CD4-positive, alpha-beta T cell (primary cell): ENCODE data around the gene PLBD2. TPM values are rescaled to one million over a fixed set of nuclear protein-coding genes. Genes with fewer than 3 reads are reported as not detected.

Experiments
- ATAC-seq: fragments of 200-7000 bp; cut with Tn5 transposase; one replicate; pipeline ENCODE4 v1.10.0; 2022; ENCODE audit warnings: mild to moderate bottlenecking; ENCODE audit not compliant: poor library complexity
- CTCF ChIA-PET: fragments of 350-600 bp; sonication (Branson Sonifier 250); formaldehyde crosslinking; loops from one replicate; lab custom pipeline; 2021; ENCODE audit warnings: antibody characterized with exemption, inconsistent platforms; lab: Charles Lee
- POLR2A ChIA-PET: fragments of 350-600 bp; sonication (Branson Sonifier 250); formaldehyde crosslinking; loops from one replicate; lab custom pipeline; 2021; ENCODE audit warnings: antibody characterized with exemption, inconsistent platforms; lab: Charles Lee
- DNase-seq, 14 experiments: peaks; one replicate each; pipeline ENCODE4 v3.0.0-alpha.2; 2013 to 2020; ENCODE audit warnings: mixed read lengths in 2 of 14
- H3K27ac ChIP-seq, 2 donors: one replicate each; pipeline versions ENCODE4 v1.5.1 to v1.7.0; 2013; ENCODE audit warnings: low read length in 2 of 2, low read depth in 1 of 2, mild to moderate bottlenecking in 1 of 2
- H3K27me3 ChIP-seq, 2 experiments: 1 replicate in 1 of 2; 2 replicates in 1 of 2; pipeline versions ENCODE4 v1.6.1 to v1.7.0; 2013; ENCODE audit warnings: low read length in 2 of 2, control low read depth in 1 of 2, mild to moderate bottlenecking in 1 of 2, moderate library complexity in 1 of 2; ENCODE audit not compliant: insufficient read depth in 2 of 2, control insufficient read depth in 1 of 2
- H3K36me3 ChIP-seq: one replicate; pipeline ENCODE4 v1.6.1; 2013; ENCODE audit warnings: low read length, control low read depth; ENCODE audit not compliant: insufficient read depth
- H3K4me1 ChIP-seq: one replicate; pipeline ENCODE4 v1.6.1; 2013; ENCODE audit warnings: low read length, control low read depth; ENCODE audit not compliant: insufficient read depth
- H3K4me3 ChIP-seq: one replicate; pipeline ENCODE4 v1.5.1; 2013; ENCODE audit warnings: mild to moderate bottlenecking, low read length, moderate library complexity
- H3K9me3 ChIP-seq, 2 experiments: 1 replicate in 1 of 2; 2 replicates in 1 of 2; pipeline versions ENCODE4 v1.6.1 to v1.7.0; 2013; ENCODE audit warnings: low read length in 2 of 2, mild to moderate bottlenecking in 2 of 2, control low read depth in 1 of 2, moderate library complexity in 1 of 2; ENCODE audit not compliant: control insufficient read depth in 1 of 2, insufficient read depth in 1 of 2
- H3K27ac Mint-ChIP-seq: one replicate; pipeline ENCODE4 v1.8.0; 2020; ENCODE audit warnings: mixed read lengths
- H3K27me3 Mint-ChIP-seq: one replicate; pipeline ENCODE4 v1.8.0; 2021; ENCODE audit warnings: mixed read lengths
- H3K36me3 Mint-ChIP-seq: one replicate; pipeline ENCODE4 v1.8.0; 2021; ENCODE audit warnings: low read depth, mixed read lengths
- H3K4me1 Mint-ChIP-seq: one replicate; pipeline ENCODE4 v1.8.0; 2021; ENCODE audit warnings: low read depth, mixed read lengths
- H3K4me3 Mint-ChIP-seq: one replicate; pipeline ENCODE4 v1.8.0; 2020; ENCODE audit warnings: mild to moderate bottlenecking, mixed read lengths
- H3K9me3 Mint-ChIP-seq: one replicate; pipeline ENCODE4 v1.8.0; 2020; ENCODE audit warnings: mixed read lengths
- intact Hi-C, 2 experiments: fragments of 100-400 bp; cut with DNase I in 1 of 2; cut with micrococcal nuclease in 1 of 2; formaldehyde crosslinking; loops; one replicate each; pipeline versions ENCODE4 v1.15.1 to v1.9.0; 2023 to 2025; cut with DNase I, micrococcal nuclease
- total RNA-seq, 174 experiments: library from RNA in 2 of 174; stranded (reverse) in 2 of 174; gene quantifications; one replicate each; pipeline ENCODE4 v1.2.3 and lab custom pipeline; 2021 to 2026
- TF ChIP-seq, protein P1 (sequence below): fragments of 200-600 bp; IDR thresholded peaks from one replicate; pipeline ENCODE4 v1.8.0; 2022; ENCODE audit warnings: antibody characterized with exemption, mild to moderate bottlenecking

Gene PLBD2
- total RNA-seq, 2 experiments from 2014 or later: 10.4 to 12.2 TPM

DNA sequence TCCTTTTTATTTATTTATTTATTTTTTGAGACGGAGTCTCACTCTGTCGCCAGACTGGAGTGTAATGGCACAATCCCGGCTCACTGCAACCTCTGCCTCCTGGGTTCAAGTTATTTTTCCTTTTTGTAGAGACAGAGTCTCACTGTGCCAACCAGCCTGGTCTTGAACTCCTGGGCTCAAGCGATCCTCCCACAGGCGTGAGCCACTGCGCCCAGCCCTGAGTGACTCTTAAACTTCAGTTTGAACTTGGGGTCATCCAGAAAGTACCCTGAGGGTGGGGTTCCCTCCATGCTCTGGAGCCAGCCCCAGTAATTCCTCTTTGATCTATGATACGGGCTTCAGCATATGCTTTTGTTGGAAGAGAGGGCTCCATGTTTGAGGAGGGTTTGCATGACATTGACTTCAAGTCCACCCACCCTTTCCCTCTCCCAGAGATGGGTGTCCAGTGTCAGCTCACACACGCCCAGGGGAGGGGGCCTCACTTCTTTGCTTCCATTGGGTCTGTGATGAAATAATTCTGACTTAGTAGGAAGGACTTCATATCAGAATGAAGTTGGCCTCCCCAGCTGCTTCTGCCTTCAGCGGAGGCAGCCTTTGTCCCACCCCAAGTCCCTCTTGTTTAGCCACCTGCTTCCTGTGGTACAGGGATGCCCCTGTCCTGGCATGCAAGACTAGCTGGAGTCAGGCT lies 33.4 kb downstream of the PLBD2 start:
- no peak overlapping the region for H3K27ac ChIP-seq
- no peaks in the 10 kb centered on the region for H3K27me3 ChIP-seq
- no peak overlapping the region for H3K4me3 Mint-ChIP-seq
- ATAC-seq (no peak), DNase-seq (no peak)
- H3K4me3 ChIP-seq: no peak overlapping the region
- H3K27ac Mint-ChIP-seq: no peak overlapping the region
- intact Hi-C loops: no loop called here
- H3K36me3 Mint-ChIP-seq: peaks cover 17% of the 10 kb centered on the region
- H3K36me3 ChIP-seq: peaks cover 18% of the 10 kb centered on the region
- H3K27me3 Mint-ChIP-seq: no peaks in the 10 kb centered on the region
- TF ChIP-seq, protein P1, sequence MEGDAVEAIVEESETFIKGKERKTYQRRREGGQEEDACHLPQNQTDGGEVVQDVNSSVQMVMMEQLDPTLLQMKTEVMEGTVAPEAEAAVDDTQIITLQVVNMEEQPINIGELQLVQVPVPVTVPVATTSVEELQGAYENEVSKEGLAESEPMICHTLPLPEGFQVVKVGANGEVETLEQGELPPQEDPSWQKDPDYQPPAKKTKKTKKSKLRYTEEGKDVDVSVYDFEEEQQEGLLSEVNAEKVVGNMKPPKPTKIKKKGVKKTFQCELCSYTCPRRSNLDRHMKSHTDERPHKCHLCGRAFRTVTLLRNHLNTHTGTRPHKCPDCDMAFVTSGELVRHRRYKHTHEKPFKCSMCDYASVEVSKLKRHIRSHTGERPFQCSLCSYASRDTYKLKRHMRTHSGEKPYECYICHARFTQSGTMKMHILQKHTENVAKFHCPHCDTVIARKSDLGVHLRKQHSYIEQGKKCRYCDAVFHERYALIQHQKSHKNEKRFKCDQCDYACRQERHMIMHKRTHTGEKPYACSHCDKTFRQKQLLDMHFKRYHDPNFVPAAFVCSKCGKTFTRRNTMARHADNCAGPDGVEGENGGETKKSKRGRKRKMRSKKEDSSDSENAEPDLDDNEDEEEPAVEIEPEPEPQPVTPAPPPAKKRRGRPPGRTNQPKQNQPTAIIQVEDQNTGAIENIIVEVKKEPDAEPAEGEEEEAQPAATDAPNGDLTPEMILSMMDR: no peak
- H3K9me3 ChIP-seq: peaks cover 0 to 14% of the 10 kb centered on the region in 2 experiments
- CTCF ChIA-PET: no interaction called here
- H3K9me3 Mint-ChIP-seq: no peaks in the 10 kb centered on the region
- no peaks in the 10 kb centered on the region for H3K4me1 ChIP-seq
- H3K4me1 Mint-ChIP-seq: no peaks in the 10 kb centered on the region
- POLR2A ChIA-PET: no interaction called here

DNA sequence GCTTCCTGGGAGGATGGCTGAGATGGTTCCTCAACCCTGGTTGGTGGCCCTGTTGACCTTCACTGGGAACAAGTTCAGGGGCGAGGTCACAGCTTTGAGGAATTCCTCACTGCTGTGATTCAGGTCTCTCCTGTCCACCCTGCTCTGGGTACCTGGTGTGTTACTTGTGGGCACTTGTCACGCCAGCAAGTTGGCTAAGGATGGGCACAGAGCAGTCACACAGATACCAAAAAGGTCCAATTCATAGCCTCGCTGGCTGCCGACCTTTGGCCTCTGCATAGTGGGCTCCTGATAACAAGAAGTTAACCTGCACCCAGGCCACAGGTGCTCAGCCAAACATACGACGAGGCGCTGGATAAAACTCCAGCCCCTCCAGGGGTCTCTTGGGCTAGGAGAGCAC lies 34.1 kb downstream of the PLBD2 start:
- CTCF ChIA-PET: no interaction called here

DNA sequence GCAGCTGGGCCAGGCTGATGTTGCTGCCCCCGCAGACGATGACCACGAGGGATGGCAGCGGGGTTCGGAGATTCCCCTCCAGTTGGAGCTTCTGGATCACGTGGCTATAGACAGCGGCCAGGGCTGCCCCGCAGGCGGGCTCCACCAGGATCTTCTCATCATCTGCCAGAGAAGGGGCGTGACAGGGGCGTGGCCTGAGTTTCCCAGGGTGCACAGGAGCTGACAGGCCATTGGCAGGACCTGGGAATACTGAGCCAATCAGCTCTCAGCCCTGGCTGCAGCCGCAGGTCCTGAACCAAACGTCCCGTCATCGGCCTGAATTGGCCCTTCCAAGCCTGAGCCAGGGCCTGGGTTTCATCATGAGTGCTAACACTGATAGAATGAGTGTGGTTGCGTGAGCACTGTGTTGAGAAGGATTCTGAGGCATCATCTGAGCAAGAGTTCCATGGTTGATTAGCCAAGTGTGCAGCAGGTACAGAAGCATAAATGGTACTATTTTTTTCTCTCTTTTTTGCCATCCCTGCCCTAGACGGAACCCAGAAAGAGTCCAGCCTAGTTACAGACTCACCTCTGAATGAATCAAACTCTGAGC lies 34.7 kb downstream of the PLBD2 start:
- Histone ChIP-seq H3K4me1 (no peaks in the 10 kb centered on the region), H3K9me3 (peaks cover 0 to 18% of the 10 kb centered on the region in 2 experiments), H3K4me3 (no peak overlapping the region), H3K27ac (no peak overlapping the region), H3K27me3 (no peaks in the 10 kb centered on the region), H3K36me3 (peaks cover 9% of the 10 kb centered on the region)
- H3K36me3 Mint-ChIP-seq: peaks cover 5% of the 10 kb centered on the region
- ChIA-PET POLR2A (no interaction called here), CTCF (no interaction called here)
- H3K27ac Mint-ChIP-seq: no peak overlapping the region
- TF ChIP-seq, protein P1: no peak
- ATAC-seq (no peak), DNase-seq (no peak)
- no peak overlapping the region for H3K4me3 Mint-ChIP-seq
- no peaks in the 10 kb centered on the region for H3K27me3 Mint-ChIP-seq
- intact Hi-C loops: no loop called here
- H3K4me1 Mint-ChIP-seq: no peaks in the 10 kb centered on the region
- H3K9me3 Mint-ChIP-seq: no peaks in the 10 kb centered on the region

More for the DNA sequence above, 34.1 kb downstream of the PLBD2 start:
- no peak overlapping the region for H3K4me3 Mint-ChIP-seq
- intact Hi-C loops: no loop called here
- no peak overlapping the region for H3K27ac Mint-ChIP-seq
- DNase-seq: no peak
- H3K9me3 Mint-ChIP-seq: no peaks in the 10 kb centered on the region
- no peaks in the 10 kb centered on the region for H3K27me3 ChIP-seq
- no peaks in the 10 kb centered on the region for H3K27me3 Mint-ChIP-seq
- POLR2A ChIA-PET: no interaction called here
- no peaks in the 10 kb centered on the region for H3K4me1 Mint-ChIP-seq
- no peak for ATAC-seq
- peaks cover 0 to 18% of the 10 kb centered on the region in 2 experiments for H3K9me3 ChIP-seq
- peaks cover 9% of the 10 kb centered on the region for H3K36me3 Mint-ChIP-seq
- H3K27ac ChIP-seq: no peak overlapping the region
- no peaks in the 10 kb centered on the region for H3K4me1 ChIP-seq
- H3K4me3 ChIP-seq: no peak overlapping the region
- TF ChIP-seq, protein P1: no peak
- H3K36me3 ChIP-seq: peaks cover 13% of the 10 kb centered on the region
